Measurements from ENCODE around the gene GPR4. TPM values are rescaled to one million over a fixed set of nuclear protein-coding genes. Genes with fewer than 3 reads are reported as not detected.

Gene GPR4
- total RNA-seq, 1 donor: not detected

GRCh38 chr19:45595814-45596213 lies 6.2 kb downstream of the GPR4 start:
- TF ChIP-seq, protein P1, sequence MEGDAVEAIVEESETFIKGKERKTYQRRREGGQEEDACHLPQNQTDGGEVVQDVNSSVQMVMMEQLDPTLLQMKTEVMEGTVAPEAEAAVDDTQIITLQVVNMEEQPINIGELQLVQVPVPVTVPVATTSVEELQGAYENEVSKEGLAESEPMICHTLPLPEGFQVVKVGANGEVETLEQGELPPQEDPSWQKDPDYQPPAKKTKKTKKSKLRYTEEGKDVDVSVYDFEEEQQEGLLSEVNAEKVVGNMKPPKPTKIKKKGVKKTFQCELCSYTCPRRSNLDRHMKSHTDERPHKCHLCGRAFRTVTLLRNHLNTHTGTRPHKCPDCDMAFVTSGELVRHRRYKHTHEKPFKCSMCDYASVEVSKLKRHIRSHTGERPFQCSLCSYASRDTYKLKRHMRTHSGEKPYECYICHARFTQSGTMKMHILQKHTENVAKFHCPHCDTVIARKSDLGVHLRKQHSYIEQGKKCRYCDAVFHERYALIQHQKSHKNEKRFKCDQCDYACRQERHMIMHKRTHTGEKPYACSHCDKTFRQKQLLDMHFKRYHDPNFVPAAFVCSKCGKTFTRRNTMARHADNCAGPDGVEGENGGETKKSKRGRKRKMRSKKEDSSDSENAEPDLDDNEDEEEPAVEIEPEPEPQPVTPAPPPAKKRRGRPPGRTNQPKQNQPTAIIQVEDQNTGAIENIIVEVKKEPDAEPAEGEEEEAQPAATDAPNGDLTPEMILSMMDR (IDR thresholded peaks at IDR 0.05; ENCODE audit: insufficient read depth, low read length): no peak
- H3K4me3 ChIP-seq (ENCODE audit: low read depth, low read length): no peak overlapping the region
- DNase-seq (ENCODE audit: low read depth): peak; percentile 58

DNA sequence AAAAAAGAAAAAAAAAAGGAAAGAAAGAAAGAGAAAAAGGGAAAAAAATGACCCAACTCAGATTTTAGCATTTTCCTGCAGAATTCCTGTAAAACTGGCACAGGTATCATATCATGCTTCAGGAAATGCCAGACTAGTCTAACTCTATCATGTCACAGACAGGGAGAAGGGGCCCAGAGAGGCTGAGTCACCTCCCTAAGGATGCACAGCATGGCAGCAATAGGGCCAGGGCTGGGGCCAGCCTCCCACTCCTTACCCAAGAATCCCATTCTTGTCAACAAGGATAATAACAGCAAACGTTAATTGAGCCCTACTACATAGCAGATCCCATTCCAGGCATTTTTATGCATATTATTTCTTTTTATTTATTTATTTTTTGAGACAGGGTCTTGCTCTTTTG lies 8.5 kb downstream of the GPR4 start:
- no peak for DNase-seq (ENCODE audit: low read depth)
- TF ChIP-seq, protein P1 (IDR thresholded peaks at IDR 0.05; ENCODE audit: insufficient read depth, low read length): no peak
- no peak overlapping the region for H3K4me3 ChIP-seq (ENCODE audit: low read depth, low read length)

- DNase-seq (ENCODE audit: low read depth): no peak
- TF ChIP-seq, protein P1 (IDR thresholded peaks at IDR 0.05; ENCODE audit: insufficient read depth, low read length): no peak
- no peak overlapping the region for H3K4me3 ChIP-seq (ENCODE audit: low read depth, low read length)
These were observed 9.6 kb downstream of the GPR4 start for GRCh38 chr19:45592366-45592765.

DNA sequence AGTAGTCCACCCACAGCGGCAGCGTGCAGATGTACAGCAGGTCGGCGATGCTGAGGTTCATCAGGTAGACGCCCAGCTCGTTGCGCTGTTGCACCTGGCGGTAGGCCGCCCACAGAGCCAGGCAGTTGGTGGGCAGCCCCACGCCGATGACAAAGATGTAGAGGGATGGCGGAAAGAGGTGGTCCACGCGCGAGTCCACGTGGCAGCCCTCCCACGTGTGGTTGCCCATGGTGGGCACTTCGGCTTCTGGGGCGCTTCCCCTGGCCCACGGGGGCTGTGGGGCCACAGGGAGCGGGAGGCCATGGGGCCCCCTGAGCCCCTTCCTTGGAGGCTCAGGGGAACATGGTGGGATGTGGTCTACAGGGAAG lies 10.4 kb downstream of the GPR4 start:
- TF ChIP-seq, protein P1 (IDR thresholded peaks at IDR 0.05; ENCODE audit: insufficient read depth, low read length): no peak
- DNase-seq (ENCODE audit: low read depth): no peak
- H3K4me3 ChIP-seq (ENCODE audit: low read depth, low read length): no peak overlapping the region

- TF ChIP-seq, protein P1 (IDR thresholded peaks at IDR 0.05; ENCODE audit: insufficient read depth, low read length): peak; percentile 35
- DNase-seq (ENCODE audit: low read depth): no peak
These were observed 10.9 kb downstream of the GPR4 start for GRCh38 chr19:45591004-45591637.

GRCh38 chr19:45590300-45591003 lies 11.6 kb downstream of the GPR4 start:
- H3K4me3 ChIP-seq (ENCODE audit: low read depth, low read length): no peak overlapping the region
- no peak for DNase-seq (ENCODE audit: low read depth)
- TF ChIP-seq, protein P1 (IDR thresholded peaks at IDR 0.05; ENCODE audit: insufficient read depth, low read length): no peak

More at GRCh38 chr19:45591004-45591637, 10.9 kb downstream of the GPR4 start:
- no peak overlapping the region for H3K4me3 ChIP-seq (ENCODE audit: low read depth, low read length)
